Brain pericyte (primary cell): ENCODE data around the gene IL33.

Source experiments
- DNase-seq: peaks from one replicate; pipeline ENCODE4 v3.0.0-alpha.2; 2012; ENCODE audit warnings: low read depth, low spot score

Gene IL33

DNA sequence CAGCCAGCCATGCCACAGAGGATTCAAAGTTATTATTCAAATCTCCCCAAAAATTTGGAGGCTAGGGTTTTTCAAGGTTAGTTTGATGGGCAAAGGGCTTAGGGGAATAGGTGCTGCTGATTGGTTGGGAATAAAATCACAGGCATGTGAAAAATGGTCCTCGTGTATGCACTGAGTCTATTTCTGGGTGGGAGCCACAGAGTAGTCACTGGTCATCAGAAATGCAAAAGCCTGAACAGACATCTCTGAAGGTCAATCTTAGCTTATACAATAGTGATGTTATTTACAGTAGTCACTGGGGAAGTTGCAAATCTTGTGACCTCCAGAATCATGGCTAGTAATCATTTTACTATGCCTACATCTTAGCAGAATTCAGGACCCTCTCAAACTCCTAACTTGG is 1.3 kb downstream of the IL33 start:
- no peak for DNase-seq

DNA sequence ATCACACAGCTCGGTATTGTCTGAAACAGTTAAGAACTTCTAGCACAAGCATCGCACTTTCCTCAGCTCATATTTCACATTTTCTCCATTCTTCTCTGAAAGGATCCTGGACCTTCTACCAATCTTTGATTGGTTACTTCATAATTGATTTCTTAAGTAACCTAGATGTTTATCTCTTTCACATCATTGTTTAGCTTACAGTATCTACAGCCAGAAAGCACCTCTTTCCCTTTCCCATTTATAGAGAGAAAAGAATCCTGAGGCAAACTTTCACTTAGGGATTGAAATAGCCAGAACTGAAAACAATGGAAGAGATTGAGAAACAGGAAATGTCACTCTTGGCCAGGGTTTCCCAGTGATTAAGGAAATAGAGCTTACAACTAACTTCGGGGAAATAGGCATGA is 2.5 kb downstream of the IL33 start:
- DNase-seq, result no peak

GRCh38 chr9:6219040-6219439 is 3.4 kb downstream of the IL33 start:
- DNase-seq, result no peak

- DNase-seq, result no peak
These were observed 4.4 kb downstream of the IL33 start for GRCh38 chr9:6219981-6220380.

- no peak for DNase-seq
These were observed 9.0 kb downstream of the IL33 start for GRCh38 chr9:6224393-6225154.

- DNase-seq, result no peak
These were observed 11.1 kb downstream of the IL33 start for GRCh38 chr9:6226696-6227095.

DNA sequence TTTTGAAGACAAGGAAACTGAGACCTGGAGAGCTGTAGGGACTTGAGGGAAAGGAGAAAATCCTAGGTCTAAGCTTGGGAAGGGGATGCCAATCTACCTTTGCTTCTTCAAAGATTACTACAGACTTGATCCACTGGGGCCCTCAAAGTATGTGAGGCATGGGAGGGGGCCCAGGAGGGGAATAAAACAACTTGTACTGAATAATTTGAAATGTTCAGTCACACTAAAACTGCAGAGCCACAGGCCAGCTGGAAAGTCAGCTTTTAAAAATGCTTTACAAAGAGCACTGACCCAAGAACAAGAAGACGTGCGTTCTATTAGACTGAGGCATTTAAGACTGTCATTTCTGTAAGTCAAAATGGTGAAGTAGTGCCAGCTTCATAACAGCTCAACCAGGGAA is 13.6 kb downstream of the IL33 start:
- DNase-seq, result no peak

DNA sequence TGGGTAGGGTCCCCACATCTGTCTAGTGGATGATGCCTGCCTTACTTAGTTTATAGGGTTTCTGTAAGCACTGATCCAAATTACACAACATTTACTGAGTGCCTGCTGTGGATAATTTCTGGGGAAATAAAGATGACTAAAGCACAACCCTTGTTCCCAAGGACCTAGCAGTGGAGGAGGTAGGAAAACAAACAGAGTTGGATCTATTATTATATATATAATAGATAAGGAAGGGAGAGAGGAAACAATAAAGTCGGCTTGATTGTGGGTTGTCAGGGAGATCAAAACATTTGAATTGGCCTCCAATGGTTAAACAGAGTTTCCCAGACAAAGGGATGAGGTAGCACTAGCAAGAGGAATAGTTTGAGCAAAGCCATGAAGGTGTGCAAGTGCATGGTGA is 14.0 kb downstream of the IL33 start:
- DNase-seq, result no peak

- no peak for DNase-seq
These were observed 14.6 kb downstream of the IL33 start for GRCh38 chr9:6230037-6230780.

DNA sequence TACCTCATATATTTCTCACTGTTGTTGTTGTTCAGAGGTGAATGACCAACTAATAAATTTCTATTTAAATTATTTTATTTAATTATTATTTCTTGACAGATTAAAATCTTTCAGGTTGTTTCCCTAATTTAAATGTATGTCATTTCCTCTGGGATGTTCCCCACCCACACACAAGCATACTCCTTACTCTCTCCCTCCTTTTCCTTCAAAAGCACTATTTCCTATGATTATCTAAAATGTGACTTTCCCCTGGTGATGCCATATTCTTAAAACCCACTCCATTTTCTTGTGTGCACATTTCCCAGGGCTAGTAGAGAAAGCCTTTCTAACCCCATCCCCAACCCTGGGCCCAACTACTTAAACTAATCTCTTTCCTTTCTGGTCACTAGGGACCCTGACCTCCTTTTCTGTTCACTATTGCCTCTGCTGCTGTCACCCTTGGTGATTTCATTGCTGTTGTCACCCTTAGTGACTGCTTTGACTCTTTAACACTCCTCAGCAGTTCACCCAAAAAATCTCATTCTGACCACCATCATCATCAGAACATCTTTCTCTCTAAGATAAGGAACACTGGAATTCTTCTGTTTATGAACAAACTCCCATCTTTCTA is 16.8 kb downstream of the IL33 start:
- DNase-seq, result no peak

DNA sequence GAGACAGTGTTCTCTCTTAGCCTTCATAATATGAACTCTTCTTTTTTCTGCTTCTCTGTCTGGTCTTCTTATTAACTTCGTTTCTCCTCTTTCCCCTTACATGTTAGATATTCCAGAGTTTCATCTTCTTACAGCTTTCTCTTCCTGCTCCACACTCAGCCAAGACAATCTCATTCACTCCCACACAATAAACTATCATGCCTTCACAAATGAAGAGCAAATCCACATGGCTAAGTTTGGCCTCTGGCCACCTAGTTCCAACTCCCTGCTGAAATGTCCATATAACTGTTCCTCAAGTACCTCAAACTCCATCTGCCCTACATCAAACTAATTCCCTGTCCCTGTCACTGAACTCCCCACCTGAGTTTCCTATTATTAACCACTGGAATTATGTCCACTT is 18.4 kb downstream of the IL33 start:
- no peak for DNase-seq

DNA sequence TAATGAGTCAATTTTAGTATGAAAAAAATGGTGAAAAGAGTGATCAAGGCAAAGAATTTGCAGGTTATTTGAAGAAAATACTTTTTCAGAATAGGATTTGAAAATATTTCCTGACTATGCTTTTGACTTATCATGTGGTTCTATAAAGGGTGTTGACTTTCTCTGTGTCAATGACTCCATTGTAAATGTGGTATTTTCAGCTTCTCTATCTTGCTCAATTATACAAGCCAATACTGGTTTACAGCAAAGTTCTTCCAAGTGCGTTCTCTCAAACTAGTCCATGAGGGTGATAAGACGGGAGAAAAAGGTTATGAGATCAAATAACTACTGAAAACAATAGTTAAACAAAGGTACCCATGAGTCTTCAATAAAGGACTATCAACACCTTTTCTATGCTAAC is 21.7 kb downstream of the IL33 start:
- DNase-seq, result no peak

DNA sequence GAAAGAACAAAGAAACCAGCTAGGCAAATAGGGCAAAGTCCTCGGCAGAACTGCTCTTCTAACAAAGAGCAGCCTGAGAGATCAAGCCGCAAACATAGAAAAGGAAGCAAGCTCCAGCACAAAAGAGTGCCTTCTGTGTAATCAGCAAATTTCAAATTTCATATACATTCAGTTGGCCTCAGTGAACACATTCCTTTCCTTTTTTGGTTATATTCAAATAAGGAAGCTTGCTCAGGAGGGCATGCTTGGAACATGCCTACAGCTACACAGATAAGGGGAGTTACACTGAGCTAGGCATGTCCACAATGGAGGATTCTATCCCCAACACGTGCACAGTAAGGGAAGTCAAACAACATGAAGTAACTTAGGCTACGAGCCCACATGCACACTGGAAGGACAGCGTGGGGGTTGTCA is 23.4 kb downstream of the IL33 start:
- no peak for DNase-seq

- DNase-seq, result no peak
These were observed 24.1 kb downstream of the IL33 start for GRCh38 chr9:6239694-6240093.

GRCh38 chr9:6243746-6244145 is 28.1 kb downstream of the IL33 start:
- DNase-seq, result no peak

- DNase-seq, result no peak
These were observed 31.7 kb downstream of the IL33 start for GRCh38 chr9:6247266-6247665.

DNA sequence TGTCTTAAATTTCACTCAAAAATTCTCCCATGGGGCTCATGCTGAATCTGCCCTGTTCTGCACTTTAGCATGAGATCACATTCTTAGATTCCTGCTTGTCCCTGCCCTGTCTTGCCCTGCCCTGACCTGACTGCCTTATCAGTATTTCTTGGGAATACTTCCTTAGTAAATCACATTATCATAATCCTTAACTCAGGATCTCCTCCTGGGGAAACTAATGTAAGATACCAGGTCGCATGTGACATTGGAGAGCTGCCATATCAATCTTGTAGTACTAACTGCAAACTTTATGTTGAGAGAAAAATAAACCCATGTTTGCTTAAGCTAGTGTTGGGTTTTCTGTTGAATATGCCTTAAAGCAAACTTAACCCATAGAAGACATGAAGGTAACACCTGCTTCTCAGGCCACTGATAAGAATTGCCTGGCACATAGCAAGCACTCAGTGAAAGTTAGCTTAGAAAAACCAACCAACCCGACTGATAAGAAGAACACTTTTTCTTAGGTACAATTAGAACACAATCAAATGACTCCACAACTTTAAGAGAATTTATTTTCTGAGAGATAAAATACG is 53.3 kb downstream of the IL33 start:
- no peak for DNase-seq

DNA sequence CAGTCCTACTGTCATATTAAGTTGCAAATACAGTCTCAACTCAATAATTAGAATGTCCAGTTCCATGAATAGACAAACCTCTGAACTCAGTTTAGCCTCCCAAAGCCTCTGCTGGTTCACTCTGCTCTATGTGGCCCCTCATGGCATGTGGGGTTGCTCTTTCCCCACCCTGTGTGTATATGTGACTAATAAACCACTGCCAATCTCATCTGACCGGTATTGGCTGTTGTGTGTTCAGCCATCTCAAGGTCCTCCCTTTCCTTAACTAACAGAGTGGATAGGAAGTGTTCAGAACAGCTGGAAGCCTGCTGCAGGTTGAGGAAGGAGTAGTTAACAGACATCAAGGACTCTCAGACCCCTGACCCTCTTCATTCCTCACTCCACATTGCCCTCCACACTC is 55.3 kb downstream of the IL33 start:
- DNase-seq, result no peak

GRCh38 chr9:6271508-6272228 is 56.1 kb downstream of the IL33 start:
- DNase-seq, result no peak

GRCh38 chr9:6272229-6272598 is 56.6 kb downstream of the IL33 start:
- DNase-seq, result no peak

GRCh38 chr9:6277417-6277816 is 61.8 kb downstream of the IL33 start:
- no peak for DNase-seq

DNA sequence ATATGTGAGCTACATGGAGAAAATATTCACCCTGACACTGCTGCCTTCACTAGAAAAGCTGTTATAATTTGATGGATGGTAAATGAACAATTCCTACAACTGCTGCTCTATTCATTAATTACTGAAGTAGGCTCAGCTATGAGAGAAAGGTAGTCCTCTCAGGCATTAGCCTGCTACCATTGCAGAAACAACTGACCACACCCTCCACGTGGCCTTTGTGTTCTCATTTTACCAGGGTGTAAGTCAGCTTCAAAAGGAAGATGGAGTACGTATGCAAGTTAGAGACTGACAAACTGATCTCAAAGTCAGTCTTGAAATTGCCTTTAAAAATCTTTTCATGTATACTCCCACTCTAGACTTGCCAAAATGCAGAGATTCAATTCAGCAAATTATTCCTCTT is 86.3 kb downstream of the IL33 start:
- DNase-seq, result no peak
